Measurements from ENCODE around the gene MYCBP.

GRCh38 chr1:38899560-38899959 lies 26.4 kb upstream of the MYCBP start:
- TF ChIP-seq CTCF (IDR thresholded peaks at IDR 0.05) (no peak), POLR2A (IDR thresholded peaks at IDR 0.05) (no peak)

Measured in vagina (tissue), 2 donors.